HepG2 (cell line): ENCODE measurements around the gene SRP68. TPM values are rescaled to one million over a fixed set of nuclear protein-coding genes. Genes with fewer than 3 reads are reported as not detected.

Experiments used
- ATM ChIP-seq: fragments of 450-650 bp; IDR thresholded peaks from 2 replicates; pipeline ENCODE4 v1.7.1; 2017; ENCODE audit warnings: mild to moderate bottlenecking, borderline replicate concordance
- EZH2 ChIP-seq: conservative IDR thresholded peaks from 2 replicates; pipeline ENCODE4 v1.6.1; 2012; ENCODE audit warnings: mild to moderate bottlenecking, low read depth, low read length, moderate library complexity
- KMT2B ChIP-seq: IDR thresholded peaks from 2 replicates; pipeline ENCODE4 v1.6.1; 2016; ENCODE audit warnings: missing genetic modification reagents, missing compliant biosample characterization
- MATR3 ChIP-seq: sonication (generic); formaldehyde crosslinking; IDR thresholded peaks from 2 replicates; pipeline ENCODE4 v1.4.0; 2020; ENCODE audit warnings: missing genetic modification reagents
- MTF2 ChIP-seq: sonication (generic); formaldehyde crosslinking; IDR thresholded peaks from 2 replicates; pipeline ENCODE4 v1.5.0; 2020; ENCODE audit warnings: missing genetic modification reagents, borderline replicate concordance
- NRL ChIP-seq: sonication (generic); formaldehyde crosslinking; IDR thresholded peaks from 2 replicates; pipeline ENCODE4 v1.5.0; 2020; ENCODE audit warnings: missing genetic modification reagents, mild to moderate bottlenecking, moderate library complexity, borderline replicate concordance
- PLRG1 ChIP-seq: fragments of 450-650 bp; conservative IDR thresholded peaks from 2 replicates; pipeline ENCODE4 v1.6.1; 2016
- POGZ ChIP-seq: sonication (generic); formaldehyde crosslinking; IDR thresholded peaks from 2 replicates; pipeline ENCODE4 v1.4.0; 2020; ENCODE audit warnings: mild to moderate bottlenecking, missing genetic modification reagents
- PRDM15 ChIP-seq: sonication (generic); formaldehyde crosslinking; IDR thresholded peaks from 2 replicates; pipeline ENCODE4 v1.4.0; 2020; ENCODE audit warnings: missing genetic modification reagents
- SUZ12 ChIP-seq: fragments of 150-350 bp; IDR thresholded peaks from 2 replicates; pipeline ENCODE4 v1.6.1; 2014; ENCODE audit warnings: low read depth, low read length
- U2AF1 ChIP-seq: fragments of 200-400 bp; formaldehyde crosslinking; optimal IDR thresholded peaks from 2 replicates; pipeline ENCODE3; 2017; ENCODE audit warnings: mild to moderate bottlenecking, low read depth, low read length
- ZBTB40 ChIP-seq, 2 experiments: fragments of 450-650 bp in 1 of 2; sonication (generic) in 1 of 2; formaldehyde crosslinking in 1 of 2; IDR thresholded peaks; 2 replicates each; pipeline versions ENCODE4 v1.6.1 to v1.8.0; 2016 to 2022; ENCODE audit warnings: antibody characterized with exemption in 1 of 2, mild to moderate bottlenecking in 1 of 2, missing genetic modification reagents in 1 of 2
- ZFP37 ChIP-seq: sonication (generic); formaldehyde crosslinking; IDR thresholded peaks from 2 replicates; pipeline ENCODE4 v1.4.0; 2020; ENCODE audit warnings: missing genetic modification reagents, borderline replicate concordance
- ZNF333 ChIP-seq: sonication (generic); formaldehyde crosslinking; IDR thresholded peaks from 2 replicates; pipeline ENCODE4 v1.4.0; 2020; ENCODE audit warnings: mild to moderate bottlenecking, missing genetic modification reagents, borderline replicate concordance
- ZNF343 ChIP-seq: sonication (generic); formaldehyde crosslinking; IDR thresholded peaks from 2 replicates; pipeline ENCODE4 v1.4.0; 2020; ENCODE audit warnings: mild to moderate bottlenecking, missing genetic modification reagents
- ZNF446 ChIP-seq: sonication (generic); formaldehyde crosslinking; IDR thresholded peaks from 2 replicates; pipeline ENCODE4 v1.5.0; 2020; ENCODE audit warnings: mild to moderate bottlenecking, missing genetic modification reagents
- ZNF543 ChIP-seq: sonication (generic); formaldehyde crosslinking; IDR thresholded peaks from 2 replicates; pipeline ENCODE4 v1.4.0; 2020; ENCODE audit warnings: mild to moderate bottlenecking, missing genetic modification reagents
- polyA plus RNA-seq, 8 experiments: library from polyadenylated mRNA; depleted of rRNA in 3 of 8; stranded (reverse) in 7 of 8; unstranded in 1 of 8; fragments of >200 nt; fragmentation: Illumina TruSeq in 4 of 8; extraction: Trizol in 4 of 8; gene quantifications; 2 replicates each; pipeline versions ENCODE4 v1.2.1 to v1.2.3, GENCODE V29; 2011 to 2016; ENCODE audit warnings: low read depth in 4 of 8, missing spikeins in 1 of 8, mixed read lengths in 1 of 8; ENCODE audit not compliant: insufficient read depth in 1 of 8
- total RNA-seq, 5 experiments: library from RNA; depleted of rRNA; stranded (reverse); fragments of >200 nt; fragmentation: Illumina TruSeq; extraction: Trizol; gene quantifications; 2 replicates each; pipeline ENCODE4 v1.2.3, GENCODE V29; 2016; ENCODE audit warnings: low read depth in 1 of 5

Gene SRP68
- total and polyA plus RNA-seq, 2 of the 13 experiments (the other 11 are each of a cell fraction or from before 2014, with no cell fraction given): 39.8 to 74.3 TPM

DNA sequence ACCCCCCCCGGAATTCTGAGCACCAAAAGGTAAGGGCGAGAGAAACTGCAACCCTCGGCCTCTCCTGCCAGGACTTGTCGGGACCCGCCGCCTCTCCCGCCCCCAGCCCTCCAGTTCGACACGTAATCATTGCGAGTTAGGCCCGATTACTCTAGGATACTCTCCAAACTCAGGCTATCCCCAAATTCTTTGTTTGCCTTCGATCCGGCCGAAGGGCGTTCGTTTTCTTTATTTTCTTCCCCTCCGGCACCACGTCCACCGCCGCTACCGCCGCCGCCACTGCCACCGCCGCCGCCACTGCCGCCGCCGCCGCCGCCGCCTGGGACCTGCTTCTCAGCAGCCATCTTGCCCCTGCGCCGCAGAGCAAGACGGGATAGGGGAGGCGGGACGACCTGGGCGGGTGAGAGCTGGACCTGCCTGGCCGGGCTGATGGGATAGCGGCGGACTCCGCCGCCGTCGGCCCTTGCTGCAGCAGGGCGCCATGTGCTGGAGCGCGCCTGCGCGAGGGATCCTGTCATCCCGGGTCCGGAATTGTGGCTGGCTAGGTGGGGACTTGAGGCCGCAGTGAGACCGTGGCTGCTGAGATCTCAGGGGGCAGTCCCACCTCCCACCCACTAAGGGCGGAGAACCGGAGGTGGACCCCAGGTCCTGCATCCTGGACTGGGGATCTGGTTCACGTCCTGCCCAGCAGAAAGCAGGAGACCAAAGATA lies at the start of gene SRP68 (continued):
- TF ChIP-seq MTF2: no peak
- no peak for TF ChIP-seq PRDM15 (CRISPR knock-in tag)
- TF ChIP-seq EZH2: no peak
- TF ChIP-seq PLRG1: no peak
- TF ChIP-seq POGZ (CRISPR knock-in tag): peak; percentile 69; the same call in 1 of the 2 replicates
- TF ChIP-seq ZNF333 (CRISPR knock-in tag): no peak
- no peak for TF ChIP-seq ZBTB40 (IDR thresholded peaks at IDR 0.05)
- peak; percentile 88 for TF ChIP-seq ZBTB40 (CRISPR knock-in tag; IDR thresholded peaks at IDR 0.05)
- peak; percentile 89 for TF ChIP-seq NRL (CRISPR knock-in tag)
- TF ChIP-seq MATR3 (CRISPR knock-in tag): no peak
- no peak for TF ChIP-seq SUZ12
- TF ChIP-seq U2AF1: peak; percentile 88
- peak; percentile 90; the same call in 1 of the 2 replicates for TF ChIP-seq ZNF446 (CRISPR knock-in tag)
- TF ChIP-seq KMT2B (CRISPR knock-in tag): peak; percentile 91
- TF ChIP-seq ATM: no peak
- TF ChIP-seq ZNF343: peak; percentile 86; the same call in 1 of the 2 replicates
- no peak for TF ChIP-seq ZFP37 (CRISPR knock-in tag)
- TF ChIP-seq ZNF543: peak; percentile 55
